ENCODE data around the gene TENM4.
"Not testable (repeated sequence)": the region's sequence is repeated elsewhere in the genome, so short reads cannot be mapped to it uniquely, and the experiment has no call there.

TENM4 gene

GRCh38 chr11:79208126-79208525, 232.7 kb downstream of the TENM4 start:
- ATAC-seq (no peak), DNase-seq (no peak)

GRCh38 chr11:79206951-79207350, 233.9 kb downstream of the TENM4 start:
- no peak for DNase-seq
- no peak for ATAC-seq

- no peak for ATAC-seq
- DNase-seq, result no peak
Observed at GRCh38 chr11:79205786-79206185, 235.0 kb downstream of the TENM4 start.

- ATAC-seq (peak; percentile 34), DNase-seq (no peak)
Observed at GRCh38 chr11:79201677-79202347, 239.0 kb downstream of the TENM4 start.

GRCh38 chr11:79200398-79201070, 240.3 kb downstream of the TENM4 start:
- no peak for DNase-seq

GRCh38 chr11:79199729-79200354, 241.0 kb downstream of the TENM4 start:
- no peak for ATAC-seq
- DNase-seq, result no peak

More at GRCh38 chr11:79200398-79201070, 240.3 kb downstream of the TENM4 start:
- ATAC-seq, result no peak

GRCh38 chr11:79198898-79199250, 242.0 kb downstream of the TENM4 start:
- ATAC-seq (no peak), DNase-seq (no peak)

GRCh38 chr11:79198203-79198897, 242.5 kb downstream of the TENM4 start:
- DNase-seq, result no peak
- no peak for ATAC-seq

- no peak for ATAC-seq
Observed at GRCh38 chr11:79196950-79197349, 243.9 kb downstream of the TENM4 start.

GRCh38 chr11:79195209-79195608, 245.6 kb downstream of the TENM4 start:
- DNase-seq, result no peak
- no peak for ATAC-seq

More at GRCh38 chr11:79196950-79197349, 243.9 kb downstream of the TENM4 start:
- DNase-seq, result no peak

GRCh38 chr11:79193663-79194310, 247.0 kb downstream of the TENM4 start:
- no peak for ATAC-seq
- DNase-seq, result no peak

- DNase-seq, result no peak
Observed at GRCh38 chr11:79192836-79193235, 248.0 kb downstream of the TENM4 start.

GRCh38 chr11:79191716-79192115, 249.1 kb downstream of the TENM4 start:
- not testable (repeated sequence) for DNase-seq, ATAC-seq

More at GRCh38 chr11:79192836-79193235, 248.0 kb downstream of the TENM4 start:
- no peak for ATAC-seq

- not testable (repeated sequence) for DNase-seq, ATAC-seq
Observed at GRCh38 chr11:79190553-79190952, 250.3 kb downstream of the TENM4 start.

GRCh38 chr11:79189601-79190000, 251.2 kb downstream of the TENM4 start:
- DNase-seq (no peak), ATAC-seq (no peak)

- DNase-seq, result no peak
- no peak for ATAC-seq
Observed at GRCh38 chr11:79189055-79189454, 251.8 kb downstream of the TENM4 start.

- ATAC-seq (no peak), DNase-seq (no peak)
Observed at GRCh38 chr11:79186669-79187068, 254.2 kb downstream of the TENM4 start.

- ATAC-seq (no peak), DNase-seq (no peak)
Observed at GRCh38 chr11:79185351-79185750, 255.5 kb downstream of the TENM4 start.

GRCh38 chr11:79184285-79184684, 256.5 kb downstream of the TENM4 start:
- ATAC-seq, result no peak
- no peak for DNase-seq

GRCh38 chr11:79182794-79183193, 258.0 kb downstream of the TENM4 start:
- DNase-seq, result no peak
- ATAC-seq, result no peak

- DNase-seq (no peak), ATAC-seq (no peak)
Observed at GRCh38 chr11:79179087-79179486, 261.7 kb downstream of the TENM4 start.
